ENCODE measurements around the gene STOML2. TPM values are rescaled to one million over a fixed set of nuclear protein-coding genes. Genes with fewer than 3 reads are reported as not detected.

The STOML2 gene, protein sequence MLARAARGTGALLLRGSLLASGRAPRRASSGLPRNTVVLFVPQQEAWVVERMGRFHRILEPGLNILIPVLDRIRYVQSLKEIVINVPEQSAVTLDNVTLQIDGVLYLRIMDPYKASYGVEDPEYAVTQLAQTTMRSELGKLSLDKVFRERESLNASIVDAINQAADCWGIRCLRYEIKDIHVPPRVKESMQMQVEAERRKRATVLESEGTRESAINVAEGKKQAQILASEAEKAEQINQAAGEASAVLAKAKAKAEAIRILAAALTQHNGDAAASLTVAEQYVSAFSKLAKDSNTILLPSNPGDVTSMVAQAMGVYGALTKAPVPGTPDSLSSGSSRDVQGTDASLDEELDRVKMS
- 210 and 221 TPM in 2 replicates for total RNA-seq (2014; rRNA removed; shearing (Covaris generic))
- 109 and 114 TPM in 2 replicates for polyA plus RNA-seq (2016; fragmentation: Nextera tagmentation; extraction: Ambion mirVana)
- long read RNA-seq, transcript STOML2-201 (10 exons, 1,278 nt) = major isoform, 431 of 463 reads
- long read RNA-seq, partial matches to known transcripts = 21 of 463 reads
- long read RNA-seq, other reads (novel, unspliced or antisense) = 8 of 463 reads

DNA sequence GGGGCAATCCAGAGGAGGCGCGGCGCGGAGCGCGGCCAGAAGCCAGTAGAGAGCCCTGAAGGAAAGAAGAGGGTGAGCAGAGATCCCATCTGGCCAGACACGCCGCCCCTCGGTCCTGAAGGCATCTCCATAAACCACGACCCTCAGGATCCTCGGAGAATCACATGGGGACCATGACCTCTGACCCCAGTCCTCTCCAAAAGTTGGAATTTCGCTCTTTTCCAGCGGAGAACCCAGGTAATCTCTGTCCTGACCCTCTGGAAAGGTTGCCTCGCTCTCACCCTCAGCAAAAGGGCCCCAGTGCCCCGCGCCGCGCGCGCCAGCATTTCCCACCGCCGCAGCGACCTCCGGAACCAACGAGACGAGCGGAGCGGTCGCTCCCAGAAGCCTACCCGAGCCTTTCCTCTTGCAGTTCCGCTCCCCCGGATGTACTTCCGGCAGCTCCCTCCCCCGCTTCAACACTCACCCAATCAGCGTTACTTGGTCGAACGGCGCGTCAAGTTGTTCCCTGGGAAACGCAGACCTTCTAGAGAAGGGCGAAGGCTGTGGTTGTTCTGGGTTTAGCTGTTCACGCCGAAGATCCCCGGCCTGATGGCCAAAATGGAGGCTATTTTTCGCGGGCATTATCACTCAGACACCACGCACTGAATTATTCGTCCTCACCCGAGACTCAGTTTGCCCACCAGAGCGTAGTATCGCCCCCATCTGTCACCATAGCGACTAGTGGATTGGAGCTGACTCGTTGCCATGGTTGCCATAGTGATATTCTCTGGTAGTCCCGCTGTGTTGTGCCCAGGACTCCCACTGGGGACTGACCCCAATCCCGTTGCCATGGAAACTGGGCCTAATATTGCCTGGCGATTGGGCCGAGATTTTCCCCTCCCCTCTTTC, at the start of gene STOML2:
Gene STOML2 (minus strand): TSS at position 363 of the 891 bp plus-strand sequence. CDS start 37 bp downstream, at position 326.
- ATAC-seq = peak; percentile 96
- Histone ChIP-seq H3K4me3 (peak within 1 kb of the TSS; percentile 74), H3K36me3 (ENCODE audit: insufficient read depth) (peaks cover 3% of the 10 kb centered on the region; the same call in 1 of the 2 replicates), H3K4me2 (peak within 1 kb of the TSS; percentile 92), H2AFZ (peak within 1 kb of the TSS; percentile 77; the same call in 1 of the 2 replicates), H3F3A (replicated peaks; ENCODE audit: low read depth) (peaks cover 7% of the 10 kb centered on the region), H3K4me1 (ENCODE audit: insufficient read depth) (peaks cover 11% of the 10 kb centered on the region), H4K20me1 (replicated peaks; ENCODE audit: insufficient read depth) (no peaks in the 10 kb centered on the region), H3K27ac (ENCODE audit: low read depth) (peak within 1 kb of the TSS; percentile 78), H3K79me2 (replicated peaks; ENCODE audit: insufficient read depth) (peaks cover 17% of the 10 kb centered on the region), H3K27me3 (ENCODE audit: insufficient read depth) (no peaks in the 10 kb centered on the region), H3K9me2 (ENCODE audit: insufficient read depth) (no peaks in the 10 kb centered on the region)
- H3K4me1 Mint-ChIP-seq = peaks cover 18% of the 10 kb centered on the region
- DNase-seq (ENCODE audit: low spot score) = peak; percentile 99
- peak within 1 kb of the TSS; percentile 96 for H3K4me3 Mint-ChIP-seq
- peaks cover 22% of the 10 kb centered on the region for H3K27me3 Mint-ChIP-seq (ENCODE audit: insufficient read depth, low read depth, poor library complexity)
- H3K36me3 Mint-ChIP-seq (ENCODE audit: low read depth) = peaks cover 43% of the 10 kb centered on the region
- H3K27ac Mint-ChIP-seq = peak within 1 kb of the TSS; percentile 99
- no peaks in the 10 kb centered on the region; the same call in 2 of the 3 replicates for H3K9me3 Mint-ChIP-seq
- TF ChIP-seq ZNF331 (CRISPR knock-in tag; IDR thresholded peaks at IDR 0.05; ENCODE audit: low read depth) (no peak), STAT1 (IDR thresholded peaks at IDR 0.05; ENCODE audit: unreplicated experiment) (no peak), EZH2 (IDR thresholded peaks at IDR 0.05; ENCODE audit: low read depth, unreplicated experiment) (no peak), CREB1 (CRISPR knock-in tag; IDR thresholded peaks at IDR 0.05; ENCODE audit: low read depth) (peak; percentile 67), ZNF114 (CRISPR knock-in tag; IDR thresholded peaks at IDR 0.05) (no peak; the same call in 1 of the 2 replicates), JUNB (IDR thresholded peaks at IDR 0.05; ENCODE audit: unreplicated experiment) (no peak), EZH2phosphoT487 (IDR thresholded peaks at IDR 0.05; ENCODE audit: unreplicated experiment) (no peak), NANOG (IDR thresholded peaks at IDR 0.05; ENCODE audit: borderline replicate concordance) (no peak)
- TF ChIP-seq, protein P1, sequence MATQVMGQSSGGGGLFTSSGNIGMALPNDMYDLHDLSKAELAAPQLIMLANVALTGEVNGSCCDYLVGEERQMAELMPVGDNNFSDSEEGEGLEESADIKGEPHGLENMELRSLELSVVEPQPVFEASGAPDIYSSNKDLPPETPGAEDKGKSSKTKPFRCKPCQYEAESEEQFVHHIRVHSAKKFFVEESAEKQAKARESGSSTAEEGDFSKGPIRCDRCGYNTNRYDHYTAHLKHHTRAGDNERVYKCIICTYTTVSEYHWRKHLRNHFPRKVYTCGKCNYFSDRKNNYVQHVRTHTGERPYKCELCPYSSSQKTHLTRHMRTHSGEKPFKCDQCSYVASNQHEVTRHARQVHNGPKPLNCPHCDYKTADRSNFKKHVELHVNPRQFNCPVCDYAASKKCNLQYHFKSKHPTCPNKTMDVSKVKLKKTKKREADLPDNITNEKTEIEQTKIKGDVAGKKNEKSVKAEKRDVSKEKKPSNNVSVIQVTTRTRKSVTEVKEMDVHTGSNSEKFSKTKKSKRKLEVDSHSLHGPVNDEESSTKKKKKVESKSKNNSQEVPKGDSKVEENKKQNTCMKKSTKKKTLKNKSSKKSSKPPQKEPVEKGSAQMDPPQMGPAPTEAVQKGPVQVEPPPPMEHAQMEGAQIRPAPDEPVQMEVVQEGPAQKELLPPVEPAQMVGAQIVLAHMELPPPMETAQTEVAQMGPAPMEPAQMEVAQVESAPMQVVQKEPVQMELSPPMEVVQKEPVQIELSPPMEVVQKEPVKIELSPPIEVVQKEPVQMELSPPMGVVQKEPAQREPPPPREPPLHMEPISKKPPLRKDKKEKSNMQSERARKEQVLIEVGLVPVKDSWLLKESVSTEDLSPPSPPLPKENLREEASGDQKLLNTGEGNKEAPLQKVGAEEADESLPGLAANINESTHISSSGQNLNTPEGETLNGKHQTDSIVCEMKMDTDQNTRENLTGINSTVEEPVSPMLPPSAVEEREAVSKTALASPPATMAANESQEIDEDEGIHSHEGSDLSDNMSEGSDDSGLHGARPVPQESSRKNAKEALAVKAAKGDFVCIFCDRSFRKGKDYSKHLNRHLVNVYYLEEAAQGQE (IDR thresholded peaks at IDR 0.05; ENCODE audit: unreplicated experiment) = no peak
- TF ChIP-seq, protein P2, sequence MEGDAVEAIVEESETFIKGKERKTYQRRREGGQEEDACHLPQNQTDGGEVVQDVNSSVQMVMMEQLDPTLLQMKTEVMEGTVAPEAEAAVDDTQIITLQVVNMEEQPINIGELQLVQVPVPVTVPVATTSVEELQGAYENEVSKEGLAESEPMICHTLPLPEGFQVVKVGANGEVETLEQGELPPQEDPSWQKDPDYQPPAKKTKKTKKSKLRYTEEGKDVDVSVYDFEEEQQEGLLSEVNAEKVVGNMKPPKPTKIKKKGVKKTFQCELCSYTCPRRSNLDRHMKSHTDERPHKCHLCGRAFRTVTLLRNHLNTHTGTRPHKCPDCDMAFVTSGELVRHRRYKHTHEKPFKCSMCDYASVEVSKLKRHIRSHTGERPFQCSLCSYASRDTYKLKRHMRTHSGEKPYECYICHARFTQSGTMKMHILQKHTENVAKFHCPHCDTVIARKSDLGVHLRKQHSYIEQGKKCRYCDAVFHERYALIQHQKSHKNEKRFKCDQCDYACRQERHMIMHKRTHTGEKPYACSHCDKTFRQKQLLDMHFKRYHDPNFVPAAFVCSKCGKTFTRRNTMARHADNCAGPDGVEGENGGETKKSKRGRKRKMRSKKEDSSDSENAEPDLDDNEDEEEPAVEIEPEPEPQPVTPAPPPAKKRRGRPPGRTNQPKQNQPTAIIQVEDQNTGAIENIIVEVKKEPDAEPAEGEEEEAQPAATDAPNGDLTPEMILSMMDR (conservative IDR thresholded peaks at IDR 0.05; ENCODE audit: low read depth in 2 of 2) = no peak
- TF ChIP-seq, protein P3, sequence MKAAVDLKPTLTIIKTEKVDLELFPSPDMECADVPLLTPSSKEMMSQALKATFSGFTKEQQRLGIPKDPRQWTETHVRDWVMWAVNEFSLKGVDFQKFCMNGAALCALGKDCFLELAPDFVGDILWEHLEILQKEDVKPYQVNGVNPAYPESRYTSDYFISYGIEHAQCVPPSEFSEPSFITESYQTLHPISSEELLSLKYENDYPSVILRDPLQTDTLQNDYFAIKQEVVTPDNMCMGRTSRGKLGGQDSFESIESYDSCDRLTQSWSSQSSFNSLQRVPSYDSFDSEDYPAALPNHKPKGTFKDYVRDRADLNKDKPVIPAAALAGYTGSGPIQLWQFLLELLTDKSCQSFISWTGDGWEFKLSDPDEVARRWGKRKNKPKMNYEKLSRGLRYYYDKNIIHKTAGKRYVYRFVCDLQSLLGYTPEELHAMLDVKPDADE (IDR thresholded peaks at IDR 0.05) = peak; percentile 74; the same call in 1 of the 2 replicates
